Transverse colon (tissue), 4 donors: ENCODE measurements around the gene ZNF184. TPM values are rescaled to one million over a fixed set of nuclear protein-coding genes. Genes with fewer than 3 reads are reported as not detected.

Experiments
- DNase-seq: peaks from one replicate; pipeline ENCODE4 v3.0.0-alpha.2; 2019
- H3K27ac ChIP-seq, 4 donors: fragments of 200-600 bp; sonication (generic); 2 replicates each; pipeline ENCODE4 v1.5.1; 2016 to 2018; ENCODE audit warnings: inconsistent platforms in 4 of 4
- H3K27me3 ChIP-seq: fragments of 200-600 bp; sonication (generic); 2 replicates; pipeline ENCODE4 v1.5.1; 2017; ENCODE audit warnings: inconsistent platforms
- H3K36me3 ChIP-seq, 4 donors: fragments of 200-600 bp; sonication (generic); 2 replicates each; pipeline ENCODE4 v1.5.1; 2017 to 2019; ENCODE audit warnings: inconsistent platforms in 4 of 4
- H3K4me1 ChIP-seq, 4 donors: fragments of 200-600 bp; sonication (generic); 2 replicates each; pipeline ENCODE4 v1.5.1; 2017 to 2020; ENCODE audit warnings: inconsistent platforms in 4 of 4
- H3K4me3 ChIP-seq, 4 donors: fragments of 200-600 bp; sonication (generic); 1 replicate in 1 of 4; 2 replicates in 3 of 4; pipeline versions ENCODE4 v1.5.1 to v1.6.1; 2017 to 2019; ENCODE audit warnings: inconsistent platforms in 4 of 4
- H3K9me3 ChIP-seq, 2 donors: fragments of 200-600 bp; sonication (generic); 2 replicates each; pipeline ENCODE4 v1.5.1; 2017 to 2019; ENCODE audit warnings: inconsistent platforms in 2 of 2
- EP300 ChIP-seq: sonication (generic); formaldehyde crosslinking; IDR thresholded peaks from one replicate; pipeline ENCODE4 v1.6.1; 2017; ENCODE audit warnings: antibody characterized with exemption, low read depth
- POLR2A ChIP-seq: fragments of 450-650 bp; IDR thresholded peaks from one replicate; pipeline ENCODE4 v1.6.1; 2016; ENCODE audit warnings: antibody characterized with exemption, mild to moderate bottlenecking, moderate library complexity
- POLR2AphosphoS5 ChIP-seq, 3 donors: sonication (generic); formaldehyde crosslinking; IDR thresholded peaks; one replicate each; pipeline ENCODE4 v1.6.1; 2016; ENCODE audit warnings: antibody characterized with exemption in 3 of 3
- WGBS, 2 donors: methylation state at CpG; one replicate each; pipeline ENCODE4 v1.1.5; 2018; ENCODE audit warnings: low coverage in 1 of 2; 5-methylcytosine and 5-hydroxymethylcytosine counted together
- in situ Hi-C, 4 donors: fragments of 200-750 bp; cut with MboI; loops; one replicate each; pipeline versions ENCODE4 v1.15.0 to v1.15.1; 2017; ENCODE audit warnings: low sequenced_read_pairs in 3 of 4, low pct_ligation_motif_present in 1 of 4, low pct_unique_long_range_greater_than_20kb in 1 of 4
- intact Hi-C: fragments of 100-400 bp; cut with DNase I; formaldehyde crosslinking; loops from one replicate; pipeline ENCODE4 v1.15.1; 2023; ENCODE audit warnings: low total_unique reads
- total RNA-seq, 4 donors: library from RNA; depleted of rRNA; stranded (reverse); fragments of >200 nt; gene quantifications; one replicate each; pipeline ENCODE4 v1.1.0, GENCODE V29; 2016
- TF ChIP-seq, protein P1 (sequence below), 5 experiments: fragments of 200-600 bp in 3 of 5; fragments of 450-650 bp in 2 of 5; sonication (generic) in 3 of 5; IDR thresholded peaks; 1 replicate in 2 of 5; 2 replicates in 3 of 5; pipeline ENCODE4 v1.5.1; 2016 to 2017; ENCODE audit warnings: antibody characterized with exemption in 5 of 5, inconsistent platforms in 3 of 5, mild to moderate bottlenecking in 2 of 5, moderate library complexity in 1 of 5

ZNF184 gene
- total RNA-seq, 4 donors from 2014 or later: 2.8 to 9.7 (median 6.9) TPM

DNA sequence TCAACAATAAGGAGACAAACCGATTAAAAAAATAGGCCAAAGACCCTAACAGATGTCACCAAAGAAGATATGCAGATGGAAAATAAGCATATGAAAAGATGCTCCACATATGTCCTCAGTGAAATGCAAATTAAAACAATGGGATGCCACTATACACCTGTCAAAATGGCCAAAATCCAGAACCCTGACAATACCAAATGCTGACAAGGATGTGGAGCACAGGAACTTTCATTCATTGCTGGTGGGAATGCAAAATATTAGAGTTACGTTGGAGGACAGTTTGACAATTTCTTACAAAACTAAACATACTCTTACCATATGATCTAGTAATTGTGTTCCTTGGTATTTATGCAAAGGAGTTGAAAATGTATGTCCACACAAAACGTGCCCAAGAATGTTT lies 1.8 kb upstream of the ZNF184 start:
- 59 to 83% methylated on average over 2 to 3 of the region's 3 CpGs for WGBS, 2 donors
- H3K27me3 ChIP-seq: no peaks in the 10 kb centered on the region
- no peak for TF ChIP-seq EP300
- TF ChIP-seq POLR2A: no peak
- TF ChIP-seq, protein P1, sequence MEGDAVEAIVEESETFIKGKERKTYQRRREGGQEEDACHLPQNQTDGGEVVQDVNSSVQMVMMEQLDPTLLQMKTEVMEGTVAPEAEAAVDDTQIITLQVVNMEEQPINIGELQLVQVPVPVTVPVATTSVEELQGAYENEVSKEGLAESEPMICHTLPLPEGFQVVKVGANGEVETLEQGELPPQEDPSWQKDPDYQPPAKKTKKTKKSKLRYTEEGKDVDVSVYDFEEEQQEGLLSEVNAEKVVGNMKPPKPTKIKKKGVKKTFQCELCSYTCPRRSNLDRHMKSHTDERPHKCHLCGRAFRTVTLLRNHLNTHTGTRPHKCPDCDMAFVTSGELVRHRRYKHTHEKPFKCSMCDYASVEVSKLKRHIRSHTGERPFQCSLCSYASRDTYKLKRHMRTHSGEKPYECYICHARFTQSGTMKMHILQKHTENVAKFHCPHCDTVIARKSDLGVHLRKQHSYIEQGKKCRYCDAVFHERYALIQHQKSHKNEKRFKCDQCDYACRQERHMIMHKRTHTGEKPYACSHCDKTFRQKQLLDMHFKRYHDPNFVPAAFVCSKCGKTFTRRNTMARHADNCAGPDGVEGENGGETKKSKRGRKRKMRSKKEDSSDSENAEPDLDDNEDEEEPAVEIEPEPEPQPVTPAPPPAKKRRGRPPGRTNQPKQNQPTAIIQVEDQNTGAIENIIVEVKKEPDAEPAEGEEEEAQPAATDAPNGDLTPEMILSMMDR (IDR thresholded peaks at IDR 0.05): no peak
- TF ChIP-seq POLR2AphosphoS5 (IDR thresholded peaks at IDR 0.05): no peak
- peaks cover 0 to 1% (median 0%) of the 10 kb centered on the region in 4 donors for H3K36me3 ChIP-seq
- peaks cover 10 to 35% (median 18%) of the 10 kb centered on the region in 4 donors for H3K4me1 ChIP-seq
- no peak overlapping the region for H3K27ac ChIP-seq
- intact Hi-C loops (no loop called here), in situ Hi-C loops (loop anchor here in 2 of 4 donors (10.0 to 25.0 kb wide), 2 partner anchors 300 to 438 kb away; partner anchors contain the start of gene OR2B2 (in 1 of the 2))
- no peak for DNase-seq
- no peaks in the 10 kb centered on the region for H3K9me3 ChIP-seq
- H3K4me3 ChIP-seq: no peak overlapping the region

DNA sequence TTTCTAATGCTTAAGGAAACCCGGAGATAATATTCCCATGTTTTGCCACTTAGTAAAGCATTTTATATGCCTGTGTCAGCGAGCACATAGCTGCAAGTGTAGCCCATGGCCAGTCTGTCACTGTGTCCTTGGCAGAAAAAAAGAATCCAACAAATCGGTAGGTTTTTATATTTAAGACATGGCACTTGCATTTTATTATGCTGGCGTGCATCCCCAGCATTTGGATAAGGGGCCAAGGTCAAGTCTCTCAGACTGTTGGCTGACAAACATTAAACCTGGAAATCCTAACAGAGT lies 1.2 kb upstream of the ZNF184 start:
- H3K4me1 ChIP-seq: peaks cover 10 to 34% (median 18%) of the 10 kb centered on the region in 4 donors
- H3K9me3 ChIP-seq: no peaks in the 10 kb centered on the region
- WGBS, 2 donors: 79 to 85% methylated on average over 3 to 4 of the region's 4 CpGs
- TF ChIP-seq EP300 (no peak), POLR2A (no peak), POLR2AphosphoS5 (IDR thresholded peaks at IDR 0.05) (no peak)
- TF ChIP-seq, protein P1 (IDR thresholded peaks at IDR 0.05): no peak
- no peak for DNase-seq
- in situ Hi-C loops (loop anchor here in 1 of 4 donors (10.0 kb wide), 1 partner anchor 299 kb away; no protein-coding TSS in a partner anchor), intact Hi-C loops (no loop called here)
- H3K27me3 ChIP-seq: no peaks in the 10 kb centered on the region
- H3K36me3 ChIP-seq: peaks cover 0 to 3% (median 0%) of the 10 kb centered on the region in 4 donors
- no peak overlapping the region for H3K27ac ChIP-seq
- no peak overlapping the region for H3K4me3 ChIP-seq

DNA sequence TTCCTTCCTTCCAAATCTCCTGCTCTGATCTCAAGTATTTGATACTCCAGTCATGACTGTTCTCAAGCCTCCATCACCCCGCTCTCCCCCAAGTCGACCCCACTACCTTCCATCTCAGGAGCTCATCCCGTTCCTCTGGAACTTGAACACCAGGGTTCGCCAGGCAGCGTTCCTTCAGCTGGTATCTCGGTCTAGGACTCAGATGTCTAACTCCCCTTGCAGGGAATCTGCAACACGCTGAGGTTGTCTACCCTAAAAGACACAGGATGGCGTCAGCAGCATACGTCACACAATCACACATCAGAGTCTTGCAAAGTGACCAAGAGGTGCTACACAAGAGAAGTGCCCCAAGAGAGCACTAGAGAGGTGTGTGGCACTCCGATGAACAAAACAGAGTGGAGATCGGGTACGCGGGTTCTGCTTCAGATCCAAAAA lies 706 bp downstream of the ZNF184 start:
- in situ Hi-C loops: loop anchor here in 1 of 4 donors (10.0 kb wide), 1 partner anchor 297 kb away; no protein-coding TSS in a partner anchor
- WGBS, 2 donors: 1 to 2% methylated on average over 9 to 13 of the region's 13 CpGs
- H3K27me3 ChIP-seq: no peaks in the 10 kb centered on the region
- H3K36me3 ChIP-seq: peaks cover 0 to 16% (median 5%) of the 10 kb centered on the region in 4 donors
- H3K4me3 ChIP-seq: peak overlapping the region; percentile 45 to 81 (median 60)
- peak; percentile 77 for DNase-seq
- no peaks in the 10 kb centered on the region for H3K9me3 ChIP-seq
- H3K27ac ChIP-seq: peak overlapping the region; percentile 90 to 96 (median 92)
- peaks cover 0 to 23% (median 14%) of the 10 kb centered on the region in 4 donors for H3K4me1 ChIP-seq
- TF ChIP-seq, protein P1 (IDR thresholded peaks at IDR 0.05): no peak
- TF ChIP-seq POLR2AphosphoS5 (IDR thresholded peaks at IDR 0.05) (peak in 1 of 3 donors; percentile 29), EP300 (no peak), POLR2A (no peak)
- intact Hi-C loops: no loop called here

DNA sequence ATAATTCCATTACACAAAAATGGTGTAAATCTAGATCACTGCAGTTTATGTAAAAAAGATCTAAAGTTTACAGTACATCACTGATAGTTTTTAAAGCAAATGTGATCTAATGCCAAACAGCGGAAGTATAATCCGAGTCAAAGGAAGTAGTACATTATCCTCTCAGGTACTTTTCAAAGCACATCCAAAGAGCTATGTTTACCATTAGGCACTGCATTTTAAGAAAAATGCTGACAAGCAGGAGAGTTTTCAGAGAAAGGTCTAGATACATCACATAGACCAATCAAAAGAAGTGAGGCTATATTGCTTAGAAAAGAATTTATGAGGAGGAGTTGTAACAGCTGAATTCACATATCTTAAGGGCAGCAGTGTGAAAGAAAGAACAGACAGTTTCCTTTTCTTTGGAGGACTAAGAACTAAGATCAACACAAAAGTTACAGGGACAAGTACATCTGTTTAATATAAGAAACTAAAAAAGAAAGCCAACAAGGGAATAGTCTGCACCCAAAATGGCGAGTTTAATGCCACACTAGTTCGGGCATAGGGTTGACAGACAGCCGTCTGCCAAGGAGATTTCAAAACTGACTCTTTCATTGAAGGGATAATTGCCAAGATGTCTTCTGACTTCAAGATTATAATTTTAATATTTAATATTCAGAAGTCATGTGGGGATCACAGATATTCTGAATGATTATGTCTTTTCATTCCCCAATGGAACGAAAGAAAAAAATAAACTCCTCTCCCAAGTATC lies 1.4 kb downstream of the ZNF184 start:
- intact Hi-C loops: no loop called here
- Histone ChIP-seq H3K27me3 (no peaks in the 10 kb centered on the region), H3K27ac (peak overlapping the region; percentile 90 to 96 (median 92)), H3K4me1 (peaks cover 0 to 23% (median 14%) of the 10 kb centered on the region in 4 donors), H3K36me3 (peaks cover 0 to 21% (median 7%) of the 10 kb centered on the region in 4 donors), H3K4me3 (peak overlapping the region in 3 of 4 donors; percentile 45 to 81 (median 54)), H3K9me3 (no peaks in the 10 kb centered on the region)
- no peak for DNase-seq
- in situ Hi-C loops: loop anchor here in 1 of 4 donors (10.0 kb wide), 1 partner anchor 297 kb away; no protein-coding TSS in a partner anchor
- WGBS, 2 donors: 27 to 31% methylated on average over 4 to 6 of the region's 6 CpGs
- TF ChIP-seq, protein P1 (IDR thresholded peaks at IDR 0.05): no peak
- TF ChIP-seq EP300 (no peak), POLR2A (no peak), POLR2AphosphoS5 (IDR thresholded peaks at IDR 0.05) (no peak)
